Testis (tissue), 2 donors: ENCODE measurements around the gene PIBF1.

Experiments
- CTCF ChIP-seq, 3 experiments: fragments of 450-650 bp in 2 of 3; fragments of 200-600 bp in 1 of 3; sonication (generic) in 1 of 3; IDR thresholded peaks; one replicate each; pipeline ENCODE4 v1.5.1; 2016 to 2019; ENCODE audit warnings: antibody characterized with exemption in 3 of 3, mild to moderate bottlenecking in 2 of 3, moderate library complexity in 1 of 3
- POLR2A ChIP-seq: fragments of 450-650 bp; IDR thresholded peaks from one replicate; pipeline ENCODE4 v1.6.1; 2017; ENCODE audit warnings: antibody characterized with exemption, mild to moderate bottlenecking, moderate library complexity

GRCh38 chr13:72808917-72809500, 27.1 kb downstream of the PIBF1 start:
- TF ChIP-seq POLR2A (no peak), CTCF (IDR thresholded peaks at IDR 0.05) (peak in 1 of 3 experiments; percentile 75)
